CD4-positive, alpha-beta T cell (primary cell): ENCODE data around the gene VAV2. TPM values are rescaled to one million over a fixed set of nuclear protein-coding genes. Genes with fewer than 3 reads are reported as not detected.

Experiments used
- ATAC-seq: fragments of 200-7000 bp; cut with Tn5 transposase; one replicate; pipeline ENCODE4 v1.10.0; 2022; ENCODE audit warnings: mild to moderate bottlenecking; ENCODE audit not compliant: poor library complexity
- CTCF ChIA-PET: fragments of 350-600 bp; sonication (Branson Sonifier 250); formaldehyde crosslinking; loops from one replicate; lab custom pipeline; 2021; ENCODE audit warnings: antibody characterized with exemption, inconsistent platforms; lab: Charles Lee
- POLR2A ChIA-PET: fragments of 350-600 bp; sonication (Branson Sonifier 250); formaldehyde crosslinking; loops from one replicate; lab custom pipeline; 2021; ENCODE audit warnings: antibody characterized with exemption, inconsistent platforms; lab: Charles Lee
- DNase-seq, 14 experiments: peaks; one replicate each; pipeline ENCODE4 v3.0.0-alpha.2; 2013 to 2020; ENCODE audit warnings: mixed read lengths in 2 of 14
- H3K27ac ChIP-seq, 2 donors: one replicate each; pipeline versions ENCODE4 v1.5.1 to v1.7.0; 2013; ENCODE audit warnings: low read length in 2 of 2, low read depth in 1 of 2, mild to moderate bottlenecking in 1 of 2
- H3K27me3 ChIP-seq, 2 experiments: 1 replicate in 1 of 2; 2 replicates in 1 of 2; pipeline versions ENCODE4 v1.6.1 to v1.7.0; 2013; ENCODE audit warnings: low read length in 2 of 2, control low read depth in 1 of 2, mild to moderate bottlenecking in 1 of 2, moderate library complexity in 1 of 2; ENCODE audit not compliant: insufficient read depth in 2 of 2, control insufficient read depth in 1 of 2
- H3K36me3 ChIP-seq: one replicate; pipeline ENCODE4 v1.6.1; 2013; ENCODE audit warnings: low read length, control low read depth; ENCODE audit not compliant: insufficient read depth
- H3K4me1 ChIP-seq: one replicate; pipeline ENCODE4 v1.6.1; 2013; ENCODE audit warnings: low read length, control low read depth; ENCODE audit not compliant: insufficient read depth
- H3K4me3 ChIP-seq: one replicate; pipeline ENCODE4 v1.5.1; 2013; ENCODE audit warnings: mild to moderate bottlenecking, low read length, moderate library complexity
- H3K9me3 ChIP-seq, 2 experiments: 1 replicate in 1 of 2; 2 replicates in 1 of 2; pipeline versions ENCODE4 v1.6.1 to v1.7.0; 2013; ENCODE audit warnings: low read length in 2 of 2, mild to moderate bottlenecking in 2 of 2, control low read depth in 1 of 2, moderate library complexity in 1 of 2; ENCODE audit not compliant: control insufficient read depth in 1 of 2, insufficient read depth in 1 of 2
- H3K27ac Mint-ChIP-seq: one replicate; pipeline ENCODE4 v1.8.0; 2020; ENCODE audit warnings: mixed read lengths
- H3K27me3 Mint-ChIP-seq: one replicate; pipeline ENCODE4 v1.8.0; 2021; ENCODE audit warnings: mixed read lengths
- H3K36me3 Mint-ChIP-seq: one replicate; pipeline ENCODE4 v1.8.0; 2021; ENCODE audit warnings: low read depth, mixed read lengths
- H3K4me1 Mint-ChIP-seq: one replicate; pipeline ENCODE4 v1.8.0; 2021; ENCODE audit warnings: low read depth, mixed read lengths
- H3K4me3 Mint-ChIP-seq: one replicate; pipeline ENCODE4 v1.8.0; 2020; ENCODE audit warnings: mild to moderate bottlenecking, mixed read lengths
- H3K9me3 Mint-ChIP-seq: one replicate; pipeline ENCODE4 v1.8.0; 2020; ENCODE audit warnings: mixed read lengths
- intact Hi-C, 2 experiments: fragments of 100-400 bp; cut with DNase I in 1 of 2; cut with micrococcal nuclease in 1 of 2; formaldehyde crosslinking; loops; one replicate each; pipeline versions ENCODE4 v1.15.1 to v1.9.0; 2023 to 2025; cut with DNase I, micrococcal nuclease
- total RNA-seq, 174 experiments: library from RNA in 2 of 174; stranded (reverse) in 2 of 174; gene quantifications; one replicate each; pipeline ENCODE4 v1.2.3 and lab custom pipeline; 2021 to 2026
- TF ChIP-seq, protein P1 (sequence below): fragments of 200-600 bp; IDR thresholded peaks from one replicate; pipeline ENCODE4 v1.8.0; 2022; ENCODE audit warnings: antibody characterized with exemption, mild to moderate bottlenecking

The VAV2 gene
- total RNA-seq, 2 experiments from 2014 or later: 1.6 to 1.7 TPM

DNA sequence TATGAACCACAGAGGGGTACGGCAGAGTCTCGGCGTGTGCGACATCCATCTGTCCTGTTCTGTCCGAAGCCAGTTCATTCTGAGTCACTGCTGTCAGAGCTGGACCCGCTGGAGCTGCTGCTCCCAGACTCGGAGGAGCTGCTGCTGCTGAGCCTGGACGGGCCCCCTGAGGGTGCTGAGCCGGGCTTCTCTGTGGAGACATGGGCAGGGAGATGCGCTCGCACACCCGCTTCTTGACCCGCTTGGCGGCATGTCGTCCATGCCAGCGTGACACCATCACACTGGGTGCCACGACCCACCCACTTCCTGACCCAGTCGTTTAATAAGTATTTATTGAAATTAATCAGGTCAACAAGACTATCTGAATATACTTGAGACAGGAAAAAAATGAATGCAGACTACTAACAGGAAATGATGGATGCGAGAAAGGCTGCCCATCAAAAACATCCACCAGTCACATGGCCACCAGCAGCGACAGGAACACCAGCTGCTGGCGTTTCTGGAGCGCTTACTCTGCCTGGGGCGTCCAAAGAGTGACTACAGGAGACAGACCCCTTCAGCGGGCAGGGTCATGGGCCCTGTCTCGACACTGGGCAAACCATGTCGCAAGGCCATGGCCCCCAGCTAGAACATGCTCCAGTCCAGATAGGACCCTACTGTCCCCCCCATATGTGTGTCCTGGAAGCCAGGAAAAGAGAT lies 41.5 kb upstream of the VAV2 start:
- ATAC-seq (no peak), DNase-seq (no peak)
- no peaks in the 10 kb centered on the region for H3K27me3 Mint-ChIP-seq
- Histone ChIP-seq H3K4me3 (no peak overlapping the region), H3K4me1 (no peaks in the 10 kb centered on the region), H3K27ac (no peak overlapping the region), H3K27me3 (no peaks in the 10 kb centered on the region), H3K36me3 (peaks cover 54% of the 10 kb centered on the region), H3K9me3 (peaks cover 6 to 11% of the 10 kb centered on the region in 2 experiments)
- H3K4me1 Mint-ChIP-seq: no peaks in the 10 kb centered on the region
- no peak overlapping the region for H3K4me3 Mint-ChIP-seq
- H3K9me3 Mint-ChIP-seq: no peaks in the 10 kb centered on the region
- H3K27ac Mint-ChIP-seq: no peak overlapping the region
- TF ChIP-seq, protein P1, sequence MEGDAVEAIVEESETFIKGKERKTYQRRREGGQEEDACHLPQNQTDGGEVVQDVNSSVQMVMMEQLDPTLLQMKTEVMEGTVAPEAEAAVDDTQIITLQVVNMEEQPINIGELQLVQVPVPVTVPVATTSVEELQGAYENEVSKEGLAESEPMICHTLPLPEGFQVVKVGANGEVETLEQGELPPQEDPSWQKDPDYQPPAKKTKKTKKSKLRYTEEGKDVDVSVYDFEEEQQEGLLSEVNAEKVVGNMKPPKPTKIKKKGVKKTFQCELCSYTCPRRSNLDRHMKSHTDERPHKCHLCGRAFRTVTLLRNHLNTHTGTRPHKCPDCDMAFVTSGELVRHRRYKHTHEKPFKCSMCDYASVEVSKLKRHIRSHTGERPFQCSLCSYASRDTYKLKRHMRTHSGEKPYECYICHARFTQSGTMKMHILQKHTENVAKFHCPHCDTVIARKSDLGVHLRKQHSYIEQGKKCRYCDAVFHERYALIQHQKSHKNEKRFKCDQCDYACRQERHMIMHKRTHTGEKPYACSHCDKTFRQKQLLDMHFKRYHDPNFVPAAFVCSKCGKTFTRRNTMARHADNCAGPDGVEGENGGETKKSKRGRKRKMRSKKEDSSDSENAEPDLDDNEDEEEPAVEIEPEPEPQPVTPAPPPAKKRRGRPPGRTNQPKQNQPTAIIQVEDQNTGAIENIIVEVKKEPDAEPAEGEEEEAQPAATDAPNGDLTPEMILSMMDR: no peak
- ChIA-PET CTCF (no interaction called here), POLR2A (interaction anchor here (0.8 kb wide), 1 partner anchor 401 kb away, joined by 3 read pairs; no protein-coding TSS in a partner anchor)
- H3K36me3 Mint-ChIP-seq: peaks cover 61% of the 10 kb centered on the region
- intact Hi-C loops: no loop called here

DNA sequence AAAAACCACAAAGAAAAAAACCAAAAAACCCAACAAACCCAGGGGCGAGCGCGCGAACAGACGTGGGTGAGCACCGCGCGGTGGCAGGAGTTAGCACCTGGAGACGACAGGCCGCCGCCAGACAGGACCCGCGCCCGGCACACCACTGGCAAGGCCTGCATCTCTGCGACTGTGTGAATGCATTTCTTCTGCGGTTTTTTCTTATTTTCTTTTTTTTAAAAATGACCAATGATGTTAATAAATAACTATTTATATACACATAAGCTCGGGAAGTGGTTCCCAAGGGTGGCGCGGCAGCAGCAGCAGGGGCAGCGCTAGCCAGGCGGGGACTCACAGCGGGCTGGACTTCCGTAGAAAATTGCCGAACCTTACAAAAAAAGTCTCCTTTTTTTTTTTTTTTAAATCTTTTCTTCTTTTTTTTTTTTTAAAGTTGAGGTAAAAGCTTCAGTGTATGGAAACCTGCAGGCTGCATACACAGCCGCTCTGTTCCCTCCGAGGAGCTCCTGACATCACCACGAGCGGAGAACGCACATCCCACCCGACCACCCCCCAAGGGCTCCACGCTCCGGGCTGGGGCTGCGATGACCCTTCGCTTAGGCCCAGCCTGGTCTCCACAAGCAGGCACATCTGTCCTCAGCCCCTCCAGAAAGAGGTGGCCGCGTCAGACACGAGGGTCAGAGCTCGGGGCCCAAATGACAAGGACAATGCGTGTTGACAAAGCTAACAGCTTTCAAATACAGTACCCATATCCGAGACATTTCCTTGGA lies 40.5 kb upstream of the VAV2 start:
- Mint-ChIP-seq H3K27ac (no peak overlapping the region), H3K4me1 (no peaks in the 10 kb centered on the region)

DNA sequence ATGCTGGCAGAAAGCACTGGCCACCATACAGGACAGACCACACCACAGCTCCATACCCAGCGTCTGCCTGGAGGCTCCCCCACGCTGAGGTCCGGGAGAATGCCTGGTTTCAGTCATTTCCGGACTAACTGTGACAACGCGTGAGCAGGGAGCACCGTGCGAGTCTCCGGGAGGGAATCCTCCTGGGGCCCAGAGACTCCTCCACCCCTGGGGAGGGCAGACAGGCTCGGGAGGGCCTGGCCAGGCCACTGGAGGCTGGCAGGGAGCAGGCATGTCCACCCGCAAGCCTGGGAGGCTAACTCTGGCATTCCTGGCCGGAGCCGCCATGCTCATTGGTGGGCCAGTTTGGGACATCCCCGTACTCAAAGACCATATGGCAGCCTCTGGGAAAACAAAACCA lies 39.7 kb upstream of the VAV2 start:
- Histone ChIP-seq H3K9me3 (no peaks in the 10 kb centered on the region), H3K27me3 (no peaks in the 10 kb centered on the region), H3K27ac (no peak overlapping the region), H3K4me1 (no peaks in the 10 kb centered on the region), H3K36me3 (peaks cover 49% of the 10 kb centered on the region), H3K4me3 (no peak overlapping the region)
- DNase-seq: peak in 1 of 14 experiments; percentile 11
- TF ChIP-seq, protein P1: no peak
- ChIA-PET CTCF (no interaction called here), POLR2A (no interaction called here)
- Mint-ChIP-seq H3K4me1 (no peaks in the 10 kb centered on the region), H3K36me3 (peaks cover 49% of the 10 kb centered on the region), H3K9me3 (no peaks in the 10 kb centered on the region), H3K27ac (no peak overlapping the region), H3K27me3 (no peaks in the 10 kb centered on the region), H3K4me3 (no peak overlapping the region)
- intact Hi-C loops: no loop called here
- no peak for ATAC-seq

More for the DNA sequence above, 40.5 kb upstream of the VAV2 start:
- Mint-ChIP-seq H3K4me3 (no peak overlapping the region), H3K27me3 (no peaks in the 10 kb centered on the region), H3K9me3 (no peaks in the 10 kb centered on the region), H3K36me3 (peaks cover 54% of the 10 kb centered on the region)
- DNase-seq (peak in 1 of 14 experiments; percentile 25), ATAC-seq (no peak)
- peaks cover 49% of the 10 kb centered on the region for H3K36me3 ChIP-seq
- H3K27me3 ChIP-seq: no peaks in the 10 kb centered on the region
- H3K9me3 ChIP-seq: peaks cover 0 to 5% of the 10 kb centered on the region in 2 experiments
- H3K4me3 ChIP-seq: no peak overlapping the region
- intact Hi-C loops: no loop called here
- TF ChIP-seq, protein P1: no peak
- ChIA-PET POLR2A (no interaction called here), CTCF (no interaction called here)
- H3K4me1 ChIP-seq: no peaks in the 10 kb centered on the region
- no peak overlapping the region for H3K27ac ChIP-seq
